ENCODE data around the gene PSMA6.

DNA sequence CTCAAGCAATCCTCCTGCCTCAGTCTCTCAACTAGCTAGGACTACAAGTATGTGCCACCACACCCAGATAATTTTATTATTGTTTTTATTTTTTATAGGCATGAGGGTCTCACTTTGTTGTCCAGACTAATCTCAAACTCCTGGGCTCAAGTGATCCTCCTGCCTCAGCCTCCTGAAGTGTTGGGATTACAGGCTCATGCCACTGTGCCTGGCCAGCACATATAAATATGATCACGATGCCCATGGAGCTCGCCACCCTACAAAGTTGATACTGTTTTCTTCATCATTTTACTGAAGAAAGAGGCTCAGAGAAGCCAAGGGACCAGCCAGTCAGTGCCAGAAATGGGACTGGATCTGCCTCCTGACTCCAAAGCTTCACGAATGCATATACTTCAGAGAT lies 59.3 kb downstream of the PSMA6 start:
- TF ChIP-seq CTCF (conservative IDR thresholded peaks at IDR 0.05; ENCODE audit: low read depth, low read length) (no peak), EZH2phosphoT487 (IDR thresholded peaks at IDR 0.05; ENCODE audit: borderline replicate concordance, low read length) (no peak), EZH2 (IDR thresholded peaks at IDR 0.05; ENCODE audit: low read length, unreplicated experiment) (no peak)

Measured in PC-3 (cell line).